ENCODE measurements around the gene DDR1.
"Not testable (repeated sequence)": the region's sequence is repeated elsewhere in the genome, so short reads cannot be mapped to it uniquely, and the experiment has no call there.

Gene DDR1

DNA sequence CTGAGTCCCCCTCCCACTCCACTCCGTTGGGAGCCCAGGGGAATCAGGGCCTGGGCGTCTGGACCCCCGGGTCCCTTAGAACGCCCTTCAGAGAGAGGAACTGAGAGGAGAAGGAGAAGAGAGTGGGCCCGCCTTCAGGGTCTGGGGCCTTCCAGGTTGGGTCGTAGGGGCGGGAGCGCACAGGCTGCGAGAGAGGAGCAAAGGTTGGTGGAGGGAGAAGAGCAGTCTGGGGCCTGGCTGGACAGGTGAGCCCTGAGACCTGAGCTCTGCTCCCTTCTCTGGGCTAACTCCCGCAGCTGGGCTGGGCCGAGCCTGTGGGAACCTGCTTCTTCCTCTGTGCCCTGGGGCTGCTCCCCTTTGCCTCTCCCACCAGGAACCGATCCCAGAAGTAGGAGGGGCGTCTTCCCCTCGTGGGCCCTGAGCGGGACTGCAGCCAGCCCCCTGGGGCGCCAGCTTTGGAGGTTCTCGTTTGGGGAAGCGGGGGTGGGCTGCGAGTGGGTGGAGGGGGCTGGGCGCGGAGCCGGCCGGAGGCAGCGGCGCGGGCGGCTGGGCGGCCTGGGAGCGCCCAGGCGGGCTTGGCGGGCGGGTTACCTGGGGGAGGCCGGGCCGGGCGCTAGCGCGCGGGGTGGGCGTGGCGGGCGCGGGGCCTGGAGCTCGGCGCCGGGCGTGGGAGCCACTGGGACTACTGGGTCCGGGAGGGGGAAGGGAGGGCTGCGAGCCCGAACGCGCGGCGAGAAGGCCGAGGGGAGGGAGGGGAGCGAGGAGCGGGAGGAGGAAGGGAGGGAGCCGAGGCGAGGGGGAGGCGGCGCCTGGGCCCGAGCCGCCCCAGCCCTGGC lies at the start of gene DDR1:
DDR1 (plus strand) TSS at position 835 of the 836 bp plus-strand sequence. CDS start 4,211 bp downstream, outside the sequence.
- DNase-seq, result peak in 2 of 4 experiments; percentile 21 to 36

DNA sequence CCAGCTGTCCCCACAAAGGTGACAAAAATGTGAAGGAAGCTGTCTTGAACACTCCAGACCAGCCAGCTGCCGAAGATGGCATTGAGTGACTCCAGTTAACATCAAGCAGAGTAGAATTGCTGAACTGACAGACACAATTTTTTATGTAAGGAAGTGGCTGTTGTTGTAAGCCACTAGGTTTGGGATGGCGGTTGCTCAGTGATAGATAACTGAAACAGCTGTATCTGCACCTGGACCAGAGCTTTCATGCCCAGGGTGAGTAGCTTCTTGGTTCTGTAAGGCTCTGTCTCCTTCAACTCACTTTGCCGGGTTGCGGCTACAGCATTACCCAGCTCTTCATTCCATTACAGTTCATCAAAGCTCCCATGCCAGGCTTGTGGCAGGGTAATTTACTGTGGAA lies 49.7 kb upstream of the DDR1 start:
- DNase-seq, result no peak

DNA sequence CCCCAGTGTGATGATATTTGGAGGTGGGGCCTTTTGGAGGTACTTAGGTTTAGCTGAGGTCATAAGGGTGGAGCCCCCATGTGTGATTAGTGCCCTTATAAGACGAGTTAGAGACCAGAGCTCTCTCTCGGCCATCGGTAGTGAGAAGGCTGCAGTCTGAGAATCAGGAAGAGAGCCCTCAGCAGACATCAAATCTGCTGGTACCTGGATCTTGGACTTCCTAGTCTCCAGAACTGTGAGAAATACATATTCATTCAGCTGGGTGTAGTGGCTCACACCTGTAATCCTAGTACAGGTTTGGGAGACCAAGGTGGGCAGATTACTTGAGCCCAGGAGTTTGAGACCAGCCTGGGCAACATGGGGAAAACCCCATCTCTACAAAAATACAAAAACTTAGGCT lies 48.7 kb upstream of the DDR1 start:
- DNase-seq, result no peak

DNA sequence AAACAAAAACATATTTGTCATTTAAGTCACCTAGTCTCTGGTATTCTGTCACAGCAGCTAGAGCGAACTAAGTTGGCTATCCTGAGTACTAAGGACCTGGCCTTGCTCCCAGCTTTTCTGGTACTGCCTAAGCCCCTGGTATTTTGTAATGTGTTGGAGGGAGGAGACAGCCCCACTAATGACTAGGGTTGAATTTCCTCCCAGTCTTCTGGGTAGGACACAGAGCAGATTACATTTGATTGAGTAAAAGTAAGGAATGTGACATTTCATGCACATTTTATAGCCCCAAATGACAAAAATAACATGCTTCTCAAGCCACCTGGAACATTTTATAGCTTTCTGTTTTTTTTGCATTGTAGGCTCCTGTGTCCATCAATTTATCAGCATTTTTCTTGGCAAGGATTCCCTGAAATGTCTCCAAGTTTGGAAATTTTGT lies 47.9 kb upstream of the DDR1 start:
- no peak for DNase-seq

DNA sequence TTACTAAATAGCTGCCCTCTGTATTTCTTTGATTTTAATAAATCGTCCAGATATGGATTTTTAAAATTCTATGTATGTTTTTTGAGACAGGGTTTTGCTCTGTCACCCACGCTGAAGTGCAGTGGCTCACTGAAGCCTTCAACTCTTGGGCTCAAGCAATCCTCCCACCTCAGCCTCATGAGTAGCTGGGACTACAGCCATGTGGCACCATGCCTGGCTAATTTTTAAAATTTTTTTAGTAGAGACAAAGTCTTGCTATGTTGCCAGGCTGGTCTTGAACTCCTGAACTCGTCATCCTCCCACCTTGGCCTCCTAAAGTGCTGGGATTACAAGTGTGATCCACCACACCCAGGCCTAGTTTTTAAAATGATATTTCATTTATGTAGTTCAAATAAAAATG lies 47.4 kb upstream of the DDR1 start:
- no peak for DNase-seq

DNA sequence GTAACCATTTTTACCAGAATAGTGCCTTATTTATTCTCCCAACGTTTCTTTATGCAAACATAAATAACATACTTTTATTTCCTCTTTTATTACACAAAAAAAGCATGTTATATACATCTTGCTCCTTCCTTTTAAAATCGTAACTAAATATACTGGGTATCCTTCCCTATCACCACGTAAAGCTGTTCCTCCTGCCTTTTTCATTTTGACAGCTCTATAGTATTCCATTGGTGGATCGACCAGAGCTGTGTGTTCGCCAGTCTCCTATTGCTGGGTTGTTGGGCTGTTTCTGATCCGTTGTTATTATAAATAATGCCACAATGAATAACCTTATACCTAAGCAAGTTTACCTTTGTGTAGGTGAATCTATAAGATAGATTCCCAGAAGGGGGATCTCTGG lies 46.9 kb upstream of the DDR1 start:
- DNase-seq, result no peak

DNA sequence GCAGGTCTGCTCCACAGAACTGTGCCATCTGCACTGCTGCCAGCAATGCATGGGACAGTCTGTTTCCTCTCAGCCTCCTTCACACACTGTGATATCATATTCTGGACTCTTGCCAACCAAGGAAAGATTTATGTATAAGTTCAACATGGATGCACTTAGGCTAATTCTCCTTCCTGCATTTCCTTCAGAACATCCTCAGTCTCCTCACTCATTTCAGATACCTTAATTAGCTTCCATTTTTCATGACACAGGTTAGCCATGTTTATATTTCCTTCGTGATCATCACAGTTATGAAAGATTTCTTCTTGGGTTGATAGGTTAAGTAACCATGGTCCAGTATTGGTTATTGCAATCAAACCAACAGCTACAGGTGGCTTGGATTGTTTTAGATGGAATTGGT lies 46.4 kb upstream of the DDR1 start:
- DNase-seq, result no peak

DNA sequence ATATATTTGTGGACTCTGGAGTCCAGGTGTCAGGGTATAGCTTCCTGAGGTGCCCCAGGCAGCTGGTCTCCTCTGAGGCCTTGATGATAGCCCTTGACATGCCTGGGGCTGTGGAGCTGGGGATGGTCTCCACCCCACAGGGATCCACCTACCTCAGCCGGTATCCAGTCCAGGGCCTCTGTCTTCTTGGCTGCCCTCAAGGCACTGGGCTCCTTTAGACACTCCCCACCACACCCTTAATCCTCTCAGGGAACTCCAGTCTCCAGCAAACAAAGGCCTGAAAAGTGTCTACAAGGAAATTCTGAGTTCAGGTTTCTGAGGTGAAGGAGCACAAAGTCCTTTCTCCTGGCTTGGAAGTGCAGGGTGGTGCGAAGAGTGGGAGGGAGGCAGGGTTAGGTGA lies 44.6 kb upstream of the DDR1 start:
- DNase-seq, result no peak

DNA sequence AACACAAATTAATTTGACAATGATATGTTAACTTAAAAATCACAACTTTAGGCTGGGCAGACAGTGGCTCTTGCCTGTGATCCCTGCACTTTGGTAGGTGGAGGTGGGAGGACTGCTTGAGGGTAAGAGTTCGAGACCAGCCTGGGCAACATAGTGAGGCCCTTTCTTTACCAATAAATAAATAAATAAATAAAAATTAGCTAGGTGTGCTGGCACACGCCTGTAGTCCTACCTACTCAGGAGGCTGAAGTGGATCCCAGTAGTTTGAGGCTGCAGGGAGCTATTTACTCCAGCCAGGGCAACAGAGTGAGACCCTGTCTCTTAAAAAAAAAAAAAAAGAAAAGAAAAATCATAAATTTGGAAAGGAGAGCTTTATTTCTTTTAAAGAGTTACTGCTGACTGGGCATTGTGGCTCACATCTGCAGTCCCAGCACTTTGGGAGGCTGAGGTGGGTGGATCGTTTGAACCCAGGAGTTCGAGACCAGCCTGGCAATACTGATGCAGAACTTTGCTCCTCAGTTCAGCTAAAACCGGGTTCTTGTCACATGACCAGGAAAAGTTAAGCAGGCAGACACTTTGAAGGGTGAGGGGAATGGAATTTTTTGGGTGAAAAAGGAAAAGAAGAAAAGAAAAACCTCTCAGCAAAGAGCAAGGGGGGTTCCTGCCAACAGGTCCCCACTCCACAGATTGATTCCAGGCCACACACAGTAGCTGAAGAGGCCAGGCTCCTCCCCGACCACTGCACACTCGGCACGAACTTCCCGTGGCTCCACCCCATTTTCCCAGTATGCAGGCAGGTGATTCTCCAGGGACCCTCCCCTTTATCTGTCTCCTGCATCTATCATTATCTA lies 44.0 kb upstream of the DDR1 start:
- no peak for DNase-seq

DNA sequence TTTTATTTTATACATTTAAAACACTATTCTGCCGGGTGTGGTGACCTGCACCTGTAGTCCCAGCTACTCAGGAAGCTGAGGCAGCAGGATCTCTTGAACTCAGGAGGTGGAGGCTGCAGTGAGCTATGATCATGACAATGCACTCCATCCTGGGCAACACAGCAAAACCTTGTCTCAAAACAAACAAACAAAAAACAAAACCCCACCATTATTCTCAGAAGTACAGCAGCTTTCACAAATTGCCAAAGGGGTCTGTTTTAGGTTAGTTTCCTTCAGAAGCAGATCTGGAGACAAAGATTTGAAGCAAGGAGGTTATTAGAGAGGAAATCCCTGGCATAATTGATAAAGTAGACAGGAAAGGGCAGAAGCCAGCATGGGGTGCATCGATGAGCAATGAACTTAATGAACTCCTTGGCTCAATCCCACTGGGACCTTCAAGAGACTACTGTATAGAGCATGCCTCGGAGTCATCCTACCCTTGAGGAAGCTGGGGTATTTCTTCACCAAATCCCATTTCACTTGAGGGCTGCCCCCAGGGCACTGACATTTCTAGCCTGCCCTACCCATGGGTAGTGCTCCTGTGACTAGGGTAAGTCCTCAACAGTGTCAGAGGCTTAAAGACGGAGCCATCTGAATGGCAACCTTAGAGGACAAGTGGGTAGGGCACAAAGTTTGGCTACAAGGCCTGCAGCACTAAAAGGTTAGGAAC lies 43.2 kb upstream of the DDR1 start:
- no peak for DNase-seq

DNA sequence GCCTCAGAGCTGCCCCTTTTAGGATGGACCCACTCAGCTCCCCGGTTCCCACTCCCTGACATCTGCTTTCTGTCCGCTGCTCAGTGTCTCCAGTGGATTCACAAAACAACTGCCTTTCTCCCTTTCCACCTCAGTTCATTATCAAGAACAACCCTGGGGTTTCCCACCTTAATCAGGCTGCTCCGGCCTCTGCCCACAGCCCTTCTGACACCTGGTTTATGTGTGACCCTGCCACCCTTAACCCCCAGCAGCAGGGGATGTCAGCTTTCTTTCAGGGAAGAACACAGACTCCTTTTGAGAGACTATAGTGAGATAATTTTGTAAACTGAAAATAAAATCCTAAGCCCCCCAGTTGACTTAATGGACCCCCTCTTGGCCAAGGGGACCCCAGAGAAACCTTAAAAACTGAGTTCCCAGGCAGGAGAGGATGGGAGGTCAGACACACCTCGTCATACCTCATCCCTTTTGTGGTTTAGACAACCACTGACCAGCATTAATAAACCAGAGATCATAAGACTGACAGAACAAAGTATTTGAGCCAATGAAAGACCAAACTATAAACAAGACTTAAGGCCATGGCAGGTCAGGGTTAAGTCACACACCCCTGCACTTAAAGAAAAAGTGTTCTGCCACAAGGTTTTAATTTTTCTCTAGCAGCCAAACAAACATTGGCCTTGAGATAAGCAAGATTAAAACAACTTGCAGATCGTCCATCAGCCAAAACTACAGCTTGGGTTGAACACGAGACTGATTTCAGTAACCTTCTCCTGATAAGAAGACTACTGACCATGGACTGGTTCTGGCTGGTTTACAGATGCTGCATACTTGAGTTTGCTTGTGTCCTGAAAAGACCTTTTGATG lies 42.4 kb upstream of the DDR1 start:
- DNase-seq, result no peak

DNA sequence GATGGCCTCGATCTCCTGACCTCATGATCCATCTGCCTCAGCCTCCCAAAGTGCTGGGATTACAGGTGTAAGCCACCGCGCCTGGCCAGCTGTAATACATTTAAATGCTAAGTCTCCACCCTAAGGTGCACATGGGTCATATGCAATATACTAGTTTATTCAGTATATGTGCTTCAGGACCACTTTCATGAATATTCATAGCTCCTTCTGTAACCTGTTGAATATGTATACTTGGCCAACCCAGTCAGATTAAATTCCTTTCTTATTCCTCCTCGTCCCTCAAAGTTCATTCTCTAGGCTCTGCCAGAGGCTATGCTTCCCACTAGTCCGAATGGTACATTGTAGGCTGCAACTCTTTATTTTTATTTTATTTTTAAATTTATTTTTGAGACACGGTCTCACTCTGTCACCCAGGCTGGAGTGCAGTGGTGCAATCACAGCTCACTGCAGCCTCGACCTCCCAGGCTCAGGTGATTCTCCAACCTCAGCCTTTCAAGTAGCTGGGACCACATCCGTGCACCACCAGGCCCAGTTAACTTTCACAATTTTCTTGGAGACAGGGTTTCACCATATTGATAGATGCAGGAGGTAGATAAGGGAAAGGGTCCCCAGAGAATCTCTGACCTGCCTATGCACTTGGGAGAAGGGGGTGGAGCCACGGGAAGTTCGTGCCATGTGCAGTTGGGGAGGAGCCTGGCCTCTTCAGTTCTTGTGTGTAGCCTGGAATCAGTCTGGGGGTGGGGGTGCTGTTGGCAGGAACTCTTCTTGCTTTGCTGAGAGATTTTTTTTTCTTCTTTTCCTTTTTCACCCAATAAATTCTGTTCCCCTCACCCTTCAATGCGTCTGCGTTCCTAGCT lies 41.3 kb upstream of the DDR1 start:
- DNase-seq, result no peak

DNA sequence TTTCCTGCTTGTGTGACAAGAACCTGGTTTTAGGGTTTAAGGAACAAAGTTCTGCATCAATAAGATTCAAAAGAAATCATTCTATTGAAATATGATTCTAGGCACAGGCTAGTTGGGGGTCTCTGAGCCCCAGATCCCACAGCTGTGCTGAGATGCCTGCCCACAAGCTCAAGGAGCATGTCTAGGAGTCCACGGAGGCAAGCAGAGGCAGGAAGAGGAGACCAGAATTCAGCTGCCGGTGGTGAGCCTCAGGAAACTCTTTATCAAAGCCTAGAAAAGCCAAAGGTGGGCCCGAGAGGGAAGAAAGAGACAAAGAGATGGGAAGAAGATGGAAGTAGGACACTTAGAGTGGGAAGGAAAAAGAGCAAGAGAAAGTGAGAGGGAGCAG lies 40.7 kb upstream of the DDR1 start:
- DNase-seq, result no peak

DNA sequence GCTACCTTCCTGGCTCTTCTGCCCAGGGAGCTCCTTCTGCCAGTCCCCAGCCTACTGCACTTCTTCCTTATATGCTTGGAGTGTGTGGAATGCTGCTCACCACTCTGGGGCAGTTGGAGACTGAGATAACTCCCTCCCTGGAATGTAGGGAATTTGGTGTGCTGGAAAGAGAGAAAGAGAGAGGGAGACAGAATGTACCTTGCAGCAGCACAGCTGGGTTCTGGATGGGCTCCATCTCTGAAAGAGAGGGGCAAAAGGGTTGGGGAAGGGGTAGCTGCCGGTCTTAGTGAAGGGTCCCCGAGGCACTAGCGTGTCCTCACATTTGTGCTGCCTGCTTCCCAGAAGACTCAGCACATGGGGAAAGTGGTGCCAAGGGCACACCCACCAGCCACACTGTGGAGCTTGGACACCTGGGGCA lies 40.2 kb upstream of the DDR1 start:
- DNase-seq, result no peak

DNA sequence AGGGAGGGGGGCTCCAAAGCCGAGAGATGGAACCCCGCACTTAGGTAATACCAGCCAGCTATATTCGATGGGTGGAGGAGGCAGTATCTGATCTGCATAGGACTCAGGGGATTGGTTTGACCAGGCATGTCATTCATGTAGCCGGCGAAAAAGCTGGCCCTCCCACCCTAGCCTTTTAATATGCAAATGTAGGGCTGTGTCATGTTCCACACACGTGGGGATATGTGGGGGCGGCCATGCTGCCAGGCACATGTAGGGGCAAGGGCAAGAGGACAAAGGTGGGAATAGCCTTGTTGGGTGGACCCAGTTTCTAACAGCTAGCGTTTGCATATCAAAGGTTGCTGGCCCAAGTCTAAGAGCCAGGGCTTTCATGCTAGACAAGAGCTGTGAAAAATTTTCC lies 39.1 kb upstream of the DDR1 start:
- DNase-seq, result no peak

DNA sequence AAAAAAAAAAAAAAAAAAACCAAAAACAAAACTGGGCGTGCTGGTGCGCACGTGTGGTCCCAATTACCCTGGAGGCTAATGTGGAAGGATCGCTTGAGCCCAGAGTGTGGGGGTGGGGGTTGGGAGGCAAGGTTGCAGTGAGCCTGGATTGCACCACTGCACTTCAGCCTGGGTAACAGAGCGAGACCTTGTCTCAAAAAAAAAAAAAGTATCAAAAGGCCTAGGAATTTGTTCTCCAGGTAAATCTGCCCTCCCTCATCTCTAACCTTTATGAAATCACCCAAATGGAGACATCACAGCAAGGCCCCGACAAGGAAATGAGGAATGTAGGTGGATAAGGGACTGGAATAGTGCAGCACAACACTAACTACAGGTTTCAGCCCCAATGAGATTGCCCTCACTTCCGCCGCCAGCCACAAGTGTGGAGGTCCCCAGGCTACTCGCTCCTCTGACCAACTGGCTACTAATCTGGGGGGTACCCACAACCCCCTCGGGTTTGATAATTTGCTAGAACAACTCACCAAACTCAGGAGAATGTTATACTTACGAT lies 36.8 kb upstream of the DDR1 start:
- DNase-seq, result no peak

DNA sequence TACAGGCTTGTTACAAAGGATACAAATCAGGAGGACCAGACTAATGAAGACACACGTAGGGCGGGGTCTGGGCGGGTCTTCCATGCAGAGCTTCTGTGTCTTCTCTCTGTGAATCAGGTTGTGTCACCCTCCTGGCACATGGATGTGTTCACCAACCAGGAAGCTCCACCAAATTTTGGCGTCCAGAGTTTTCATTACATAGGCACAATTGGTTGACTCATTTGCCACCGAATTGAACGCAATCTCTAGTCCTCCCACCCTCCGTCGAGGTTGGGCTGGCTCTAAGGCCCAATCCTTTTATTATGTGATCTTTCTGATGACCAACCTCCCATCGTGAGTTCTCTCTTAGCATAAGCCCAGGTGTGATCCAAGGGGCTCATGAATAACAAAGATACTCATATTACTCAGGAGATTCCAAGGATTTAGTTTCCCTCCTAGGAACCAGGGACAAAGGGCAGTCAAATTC lies 36.3 kb upstream of the DDR1 start:
- DNase-seq, result no peak

DNA sequence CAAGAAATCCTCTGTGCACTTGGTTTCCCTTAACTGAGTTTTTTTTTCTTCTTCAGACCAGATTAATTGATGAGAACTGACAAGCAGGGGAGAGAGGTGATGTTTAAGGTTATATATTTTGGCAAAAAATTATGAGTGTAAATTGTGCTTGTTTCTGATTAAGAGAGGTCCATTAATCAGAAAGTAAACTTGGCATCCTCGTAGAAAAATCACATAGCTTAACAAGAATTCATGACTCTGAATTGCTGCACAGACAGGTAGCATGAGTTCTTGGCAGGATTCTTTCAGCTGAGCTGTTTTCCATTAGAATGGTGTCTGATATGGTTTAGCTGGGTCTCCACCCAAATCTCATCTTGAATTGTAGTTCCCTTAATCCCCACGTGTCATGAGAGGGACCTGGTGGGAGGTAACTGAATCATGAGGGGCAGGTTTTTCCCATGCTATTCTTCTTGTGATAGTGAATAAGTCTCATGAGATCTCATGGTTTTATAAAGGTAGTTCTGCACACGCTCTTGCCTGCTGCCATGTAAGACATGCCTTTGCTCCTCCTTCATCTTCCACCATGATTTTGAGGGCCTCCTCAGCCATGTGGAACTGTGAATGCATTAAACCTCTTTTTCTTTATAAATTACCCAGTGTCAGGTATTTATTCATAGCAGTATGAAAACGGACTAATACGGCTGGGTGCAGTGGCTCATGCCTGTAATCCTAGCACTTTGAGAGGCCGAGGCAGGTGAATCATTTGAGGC lies 34.2 kb upstream of the DDR1 start:
- no peak for DNase-seq

DNA sequence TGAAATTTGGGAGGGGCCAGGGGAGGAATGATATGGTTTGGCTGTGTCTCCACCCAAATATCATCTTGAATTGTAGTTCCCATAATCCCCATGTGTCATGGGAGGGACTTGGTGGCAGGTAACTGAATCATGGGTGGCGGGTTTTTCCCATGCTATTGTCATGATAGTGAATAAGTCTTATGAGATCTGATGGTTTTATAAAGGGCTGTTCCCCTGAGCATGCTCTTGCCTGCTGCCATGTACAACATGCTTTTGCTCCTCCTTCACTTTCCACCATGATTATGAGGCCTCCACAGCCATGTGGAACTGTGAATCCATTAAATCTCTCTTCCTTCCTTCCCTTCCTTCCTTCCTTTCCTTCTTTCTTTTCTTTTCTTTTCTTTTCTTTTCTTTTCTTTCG lies 31.9 kb upstream of the DDR1 start:
- DNase-seq, result not testable (repeated sequence)

Data from activated naive CD4-positive, alpha-beta T cell (primary cell).